KMS-11 (cell line): ENCODE measurements around the gene RNF141.

Source experiments
- H2AFZ ChIP-seq: fragments of 200-600 bp; sonication (generic); 2 replicates; pipeline ENCODE4 v1.6.1; 2016; ENCODE audit warnings: antibody characterized with exemption, mixed run types, low read depth
- H3K27ac ChIP-seq: fragments of 200-600 bp; sonication (generic); 2 replicates; pipeline ENCODE4 v1.6.1; 2016; ENCODE audit warnings: mild to moderate bottlenecking, mixed run types
- H3K27me3 ChIP-seq: fragments of 200-600 bp; sonication (generic); 2 replicates; pipeline ENCODE4 v1.6.1; 2017; ENCODE audit warnings: mild to moderate bottlenecking, low read depth, mixed run types, moderate library complexity; ENCODE audit not compliant: insufficient read depth
- H3K36me3 ChIP-seq: fragments of 200-600 bp; sonication (generic); 2 replicates; pipeline ENCODE4 v1.6.1; 2017; ENCODE audit warnings: mild to moderate bottlenecking, mixed run types; ENCODE audit not compliant: insufficient read depth
- H3K4me1 ChIP-seq: fragments of 200-600 bp; sonication (generic); 2 replicates; pipeline ENCODE4 v1.6.1; 2016; ENCODE audit warnings: mild to moderate bottlenecking, low read depth, mixed run types; ENCODE audit not compliant: poor library complexity, severe bottlenecking
- H3K4me2 ChIP-seq: fragments of 200-600 bp; sonication (generic); 2 replicates; pipeline ENCODE4 v1.7.0; 2016; ENCODE audit warnings: mild to moderate bottlenecking, mixed run types
- H3K4me3 ChIP-seq: fragments of 200-600 bp; sonication (generic); IDR thresholded peaks from 2 replicates; pipeline ENCODE4 v1.6.1; 2017; ENCODE audit warnings: low read depth, low read length, mixed read lengths; ENCODE audit not compliant: insufficient read depth
- H3K79me2 ChIP-seq: fragments of 200-600 bp; sonication (generic); 2 replicates; pipeline ENCODE4 v1.6.1; 2016; ENCODE audit warnings: low read depth, mixed run types; ENCODE audit not compliant: insufficient read depth
- H3K9ac ChIP-seq: fragments of 200-600 bp; sonication (generic); 2 replicates; pipeline ENCODE4 v1.6.1; 2016; ENCODE audit warnings: mild to moderate bottlenecking, mixed run types
- H4K20me1 ChIP-seq: fragments of 200-600 bp; sonication (generic); 2 replicates; pipeline ENCODE4 v1.6.1; 2016; ENCODE audit warnings: mild to moderate bottlenecking, mixed run types; ENCODE audit not compliant: insufficient read depth
- TF ChIP-seq, protein P1 (sequence below): fragments of 200-600 bp; sonication (generic); conservative IDR thresholded peaks from 2 replicates; pipeline ENCODE4 v1.6.1; 2017; ENCODE audit warnings: low read depth, mild to moderate bottlenecking, antibody characterized with exemption, low read length, moderate library complexity, mixed read lengths

Gene RNF141, protein sequence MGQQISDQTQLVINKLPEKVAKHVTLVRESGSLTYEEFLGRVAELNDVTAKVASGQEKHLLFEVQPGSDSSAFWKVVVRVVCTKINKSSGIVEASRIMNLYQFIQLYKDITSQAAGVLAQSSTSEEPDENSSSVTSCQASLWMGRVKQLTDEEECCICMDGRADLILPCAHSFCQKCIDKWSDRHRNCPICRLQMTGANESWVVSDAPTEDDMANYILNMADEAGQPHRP

DNA sequence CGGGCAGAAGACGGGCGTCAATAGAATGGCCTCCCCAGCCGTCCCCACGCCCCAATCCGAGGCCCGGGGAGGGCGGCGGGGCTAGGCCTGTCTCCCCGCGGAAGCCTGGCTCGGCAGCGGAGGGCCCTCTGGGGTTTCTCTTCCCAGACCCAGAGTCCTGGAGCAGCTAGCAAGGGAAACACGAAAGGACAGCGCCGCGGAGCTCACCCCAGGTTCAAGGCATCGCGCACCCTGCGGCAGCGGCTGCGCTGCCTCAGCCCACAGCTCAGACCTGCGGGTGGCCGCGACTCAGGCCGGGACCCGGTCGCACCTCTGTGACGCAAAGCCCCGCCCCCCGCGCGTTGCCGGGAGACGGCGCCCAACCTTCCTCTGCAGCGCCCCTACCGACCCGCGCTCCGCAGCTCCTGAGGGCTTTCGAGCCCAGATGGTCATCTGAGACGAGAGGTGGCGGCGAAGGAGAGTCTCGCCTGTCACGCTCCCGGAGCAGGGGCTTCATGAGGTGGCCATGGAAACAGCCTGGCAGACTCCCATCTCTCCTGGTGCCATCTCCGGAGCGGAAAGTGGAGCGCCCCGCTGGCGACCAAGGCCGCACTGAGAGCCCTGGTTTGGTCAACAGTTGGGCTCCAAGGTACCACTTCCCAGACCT lies at the start of gene RNF141:
RNF141 (minus strand) TSS at position 273 of the 646 bp plus-strand sequence. CDS start 7,029 bp downstream, outside the sequence.
- Histone ChIP-seq H3K27ac (peak within 1 kb of the TSS; percentile 50), H4K20me1 (no peaks in the 10 kb centered on the region), H2AFZ (peak within 1 kb of the TSS; percentile 91), H3K27me3 (no peaks in the 10 kb centered on the region), H3K4me2 (peak within 1 kb of the TSS; percentile 79), H3K4me1 (peaks cover 7% of the 10 kb centered on the region), H3K4me3 (no peak within 1 kb of the TSS), H3K36me3 (no peaks in the 10 kb centered on the region), H3K79me2 (no peaks in the 10 kb centered on the region), H3K9ac (peak within 1 kb of the TSS; percentile 76)
- TF ChIP-seq, protein P1, sequence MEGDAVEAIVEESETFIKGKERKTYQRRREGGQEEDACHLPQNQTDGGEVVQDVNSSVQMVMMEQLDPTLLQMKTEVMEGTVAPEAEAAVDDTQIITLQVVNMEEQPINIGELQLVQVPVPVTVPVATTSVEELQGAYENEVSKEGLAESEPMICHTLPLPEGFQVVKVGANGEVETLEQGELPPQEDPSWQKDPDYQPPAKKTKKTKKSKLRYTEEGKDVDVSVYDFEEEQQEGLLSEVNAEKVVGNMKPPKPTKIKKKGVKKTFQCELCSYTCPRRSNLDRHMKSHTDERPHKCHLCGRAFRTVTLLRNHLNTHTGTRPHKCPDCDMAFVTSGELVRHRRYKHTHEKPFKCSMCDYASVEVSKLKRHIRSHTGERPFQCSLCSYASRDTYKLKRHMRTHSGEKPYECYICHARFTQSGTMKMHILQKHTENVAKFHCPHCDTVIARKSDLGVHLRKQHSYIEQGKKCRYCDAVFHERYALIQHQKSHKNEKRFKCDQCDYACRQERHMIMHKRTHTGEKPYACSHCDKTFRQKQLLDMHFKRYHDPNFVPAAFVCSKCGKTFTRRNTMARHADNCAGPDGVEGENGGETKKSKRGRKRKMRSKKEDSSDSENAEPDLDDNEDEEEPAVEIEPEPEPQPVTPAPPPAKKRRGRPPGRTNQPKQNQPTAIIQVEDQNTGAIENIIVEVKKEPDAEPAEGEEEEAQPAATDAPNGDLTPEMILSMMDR, result peak; percentile 66

DNA sequence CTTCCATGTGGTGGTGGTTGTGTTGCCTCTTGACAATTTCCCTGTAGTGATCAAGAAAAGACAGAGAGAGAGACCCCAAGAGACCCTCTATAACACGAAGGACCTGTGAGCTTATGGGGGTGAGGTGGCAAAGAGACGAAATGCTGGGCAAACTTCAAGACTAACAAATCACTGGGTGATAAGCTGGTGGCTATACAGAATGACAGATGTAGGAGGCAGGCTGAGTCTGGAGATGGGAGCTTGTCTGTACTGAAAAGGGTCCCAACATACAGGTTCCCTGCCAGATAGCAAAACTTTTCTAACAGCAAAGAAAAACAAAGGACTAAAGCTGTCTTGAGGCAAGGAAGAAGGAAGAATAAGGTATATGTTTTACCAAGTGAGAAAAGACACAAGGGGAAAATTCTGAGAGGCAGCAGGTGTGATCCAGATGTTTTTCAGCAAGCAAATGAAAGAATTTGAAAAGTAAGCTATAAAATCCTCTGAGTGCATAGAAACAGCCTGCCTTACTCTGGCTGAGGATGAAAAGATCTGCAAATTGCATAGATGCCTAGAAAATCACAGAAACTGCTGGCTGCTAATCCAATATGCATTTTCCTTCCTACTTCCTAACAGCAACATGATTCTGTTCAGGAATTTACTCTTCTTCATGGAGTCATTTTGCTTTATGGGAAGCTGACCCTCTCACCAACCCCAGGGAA lies 49.4 kb upstream of the RNF141 start:
- H3K36me3 ChIP-seq, result no peaks in the 10 kb centered on the region
- TF ChIP-seq, protein P1, result no peak
- no peaks in the 10 kb centered on the region for H3K79me2 ChIP-seq
- no peaks in the 10 kb centered on the region for H3K27me3 ChIP-seq
- no peak overlapping the region for H2AFZ ChIP-seq
- no peaks in the 10 kb centered on the region for H3K4me1 ChIP-seq
- no peak overlapping the region for H3K4me2 ChIP-seq
- H3K27ac ChIP-seq, result no peak overlapping the region
- H4K20me1 ChIP-seq, result no peaks in the 10 kb centered on the region
- H3K4me3 ChIP-seq, result no peak overlapping the region
- no peak overlapping the region for H3K9ac ChIP-seq

DNA sequence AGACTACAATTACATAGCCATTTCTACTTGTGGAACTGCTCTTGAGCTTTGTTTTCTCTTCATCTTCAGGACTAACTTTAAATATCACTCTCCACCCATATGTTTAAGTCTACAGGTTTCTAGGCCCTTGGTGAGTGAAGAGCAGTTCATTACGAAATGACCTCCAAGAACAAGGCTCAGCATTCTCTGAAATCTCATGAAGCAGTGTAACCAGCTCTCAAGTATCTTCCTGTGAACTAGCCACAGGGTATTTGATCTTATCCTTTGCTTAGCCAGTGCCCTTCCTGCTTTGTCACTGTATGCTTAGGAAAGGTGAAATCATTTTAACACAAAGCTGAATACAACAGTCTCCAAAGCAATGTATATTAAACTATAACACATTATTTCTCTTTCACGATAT lies 47.9 kb upstream of the RNF141 start:
- no peak overlapping the region for H3K4me2 ChIP-seq
- no peaks in the 10 kb centered on the region for H3K4me1 ChIP-seq
- TF ChIP-seq, protein P1, result no peak
- no peak overlapping the region for H3K27ac ChIP-seq
- no peaks in the 10 kb centered on the region for H3K36me3 ChIP-seq
- no peak overlapping the region for H3K9ac ChIP-seq
- no peak overlapping the region for H2AFZ ChIP-seq
- no peak overlapping the region for H3K4me3 ChIP-seq
- H3K27me3 ChIP-seq, result no peaks in the 10 kb centered on the region
- no peaks in the 10 kb centered on the region for H3K79me2 ChIP-seq
- H4K20me1 ChIP-seq, result no peaks in the 10 kb centered on the region

DNA sequence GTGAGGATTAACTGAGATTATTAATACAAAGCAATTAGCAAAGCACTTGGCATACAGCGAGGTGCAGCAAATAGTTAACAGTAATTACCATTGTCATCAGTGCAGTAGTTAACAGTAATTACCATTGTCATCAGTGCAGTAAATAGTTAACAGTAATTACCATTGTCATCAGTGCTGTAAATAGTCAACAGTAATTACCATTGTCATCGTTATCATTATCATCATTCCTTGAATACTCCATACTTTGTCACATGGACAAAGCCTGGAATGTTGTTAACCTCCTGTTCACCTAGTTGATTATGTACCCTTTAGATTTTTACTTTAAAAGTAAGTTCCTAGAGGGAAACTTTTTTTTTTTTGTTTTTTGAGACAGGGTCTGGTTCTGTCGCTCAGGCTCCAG lies 47.0 kb upstream of the RNF141 start:
- no peaks in the 10 kb centered on the region for H3K36me3 ChIP-seq
- H3K27ac ChIP-seq, result no peak overlapping the region
- no peaks in the 10 kb centered on the region for H4K20me1 ChIP-seq
- H3K79me2 ChIP-seq, result no peaks in the 10 kb centered on the region
- H3K4me1 ChIP-seq, result no peaks in the 10 kb centered on the region
- no peak overlapping the region for H3K9ac ChIP-seq
- no peak overlapping the region for H2AFZ ChIP-seq
- H3K4me2 ChIP-seq, result no peak overlapping the region
- no peak overlapping the region for H3K4me3 ChIP-seq
- TF ChIP-seq, protein P1, result no peak
- no peaks in the 10 kb centered on the region for H3K27me3 ChIP-seq
